GM20000 (cell line): Measurements from ENCODE around the gene RBM20.

Experiments used
- DNase-seq: peaks from one replicate; pipeline ENCODE4 v3.0.0; 2012; ENCODE audit warnings: low spot score
- TF ChIP-seq, protein P1 (sequence below): IDR thresholded peaks from 2 replicates; pipeline ENCODE4 v1.5.1; 2012; ENCODE audit warnings: mild to moderate bottlenecking, control low read depth; ENCODE audit errors: extremely low read depth, missing control alignments

RBM20 gene

DNA sequence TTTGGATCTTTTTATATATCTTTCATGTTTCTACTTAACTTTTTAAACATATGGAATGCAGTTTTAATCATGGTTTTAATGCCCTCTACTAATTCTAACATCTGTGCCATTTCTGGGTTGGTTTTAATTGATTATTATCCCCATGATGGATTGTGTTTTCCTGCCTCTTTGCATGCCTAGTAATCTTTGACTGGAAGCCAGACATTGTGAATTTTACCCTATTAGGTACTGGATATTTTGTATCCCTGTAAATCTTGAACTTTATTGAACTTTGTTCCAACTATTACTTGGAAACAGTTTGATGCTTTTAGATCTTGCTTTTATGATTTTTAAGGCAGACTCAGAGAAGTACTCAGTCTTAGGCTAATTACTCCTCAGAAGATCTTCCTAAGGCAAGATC, 16.0 kb upstream of the RBM20 start:
- no peak for DNase-seq
- TF ChIP-seq, protein P1, sequence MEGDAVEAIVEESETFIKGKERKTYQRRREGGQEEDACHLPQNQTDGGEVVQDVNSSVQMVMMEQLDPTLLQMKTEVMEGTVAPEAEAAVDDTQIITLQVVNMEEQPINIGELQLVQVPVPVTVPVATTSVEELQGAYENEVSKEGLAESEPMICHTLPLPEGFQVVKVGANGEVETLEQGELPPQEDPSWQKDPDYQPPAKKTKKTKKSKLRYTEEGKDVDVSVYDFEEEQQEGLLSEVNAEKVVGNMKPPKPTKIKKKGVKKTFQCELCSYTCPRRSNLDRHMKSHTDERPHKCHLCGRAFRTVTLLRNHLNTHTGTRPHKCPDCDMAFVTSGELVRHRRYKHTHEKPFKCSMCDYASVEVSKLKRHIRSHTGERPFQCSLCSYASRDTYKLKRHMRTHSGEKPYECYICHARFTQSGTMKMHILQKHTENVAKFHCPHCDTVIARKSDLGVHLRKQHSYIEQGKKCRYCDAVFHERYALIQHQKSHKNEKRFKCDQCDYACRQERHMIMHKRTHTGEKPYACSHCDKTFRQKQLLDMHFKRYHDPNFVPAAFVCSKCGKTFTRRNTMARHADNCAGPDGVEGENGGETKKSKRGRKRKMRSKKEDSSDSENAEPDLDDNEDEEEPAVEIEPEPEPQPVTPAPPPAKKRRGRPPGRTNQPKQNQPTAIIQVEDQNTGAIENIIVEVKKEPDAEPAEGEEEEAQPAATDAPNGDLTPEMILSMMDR = no peak

DNA sequence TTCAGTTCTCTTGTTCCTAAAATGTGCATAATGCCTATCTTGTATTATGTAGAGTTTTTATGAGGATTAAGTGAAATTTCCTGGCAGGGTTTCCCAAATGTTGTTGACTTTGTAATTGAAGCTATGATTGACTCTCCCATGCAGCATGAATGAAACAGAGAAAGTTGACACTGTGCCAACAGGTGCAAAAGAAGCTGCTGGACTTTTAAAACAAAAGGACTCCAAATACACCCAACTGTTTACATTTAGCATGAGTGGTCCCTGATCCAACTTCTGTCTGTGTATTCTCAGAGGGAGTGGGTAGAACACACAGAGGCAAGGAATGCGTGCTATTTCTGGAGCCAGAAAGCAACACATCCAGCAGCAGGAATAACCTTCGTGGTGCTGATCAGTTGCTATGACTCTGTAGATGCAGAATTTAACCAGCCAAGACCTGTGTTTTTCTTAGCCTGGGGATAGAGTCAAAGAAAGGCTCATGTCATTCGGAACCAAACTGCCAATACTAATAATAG, 14.4 kb upstream of the RBM20 start:
- DNase-seq = no peak
- TF ChIP-seq, protein P1 = no peak

DNA sequence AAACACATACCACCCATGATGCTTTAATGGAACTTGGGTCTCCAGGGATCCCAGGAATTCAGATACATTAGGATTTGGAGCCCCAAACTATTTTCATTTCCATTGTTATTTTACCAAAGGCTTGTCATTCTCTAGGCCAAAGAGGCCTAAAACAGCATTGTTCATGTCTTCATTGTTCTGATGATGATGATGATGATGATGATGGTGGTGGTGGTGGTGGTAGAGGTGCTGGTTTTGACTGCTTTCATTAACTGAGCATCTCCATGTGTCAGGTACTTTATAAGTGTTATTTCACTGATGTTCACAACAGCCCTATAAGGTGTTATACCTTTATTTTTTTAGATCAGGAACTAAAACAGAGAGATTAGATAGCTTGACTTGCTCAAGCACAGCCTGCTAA, 12.2 kb upstream of the RBM20 start:
- DNase-seq = no peak
- TF ChIP-seq, protein P1 = no peak

DNA sequence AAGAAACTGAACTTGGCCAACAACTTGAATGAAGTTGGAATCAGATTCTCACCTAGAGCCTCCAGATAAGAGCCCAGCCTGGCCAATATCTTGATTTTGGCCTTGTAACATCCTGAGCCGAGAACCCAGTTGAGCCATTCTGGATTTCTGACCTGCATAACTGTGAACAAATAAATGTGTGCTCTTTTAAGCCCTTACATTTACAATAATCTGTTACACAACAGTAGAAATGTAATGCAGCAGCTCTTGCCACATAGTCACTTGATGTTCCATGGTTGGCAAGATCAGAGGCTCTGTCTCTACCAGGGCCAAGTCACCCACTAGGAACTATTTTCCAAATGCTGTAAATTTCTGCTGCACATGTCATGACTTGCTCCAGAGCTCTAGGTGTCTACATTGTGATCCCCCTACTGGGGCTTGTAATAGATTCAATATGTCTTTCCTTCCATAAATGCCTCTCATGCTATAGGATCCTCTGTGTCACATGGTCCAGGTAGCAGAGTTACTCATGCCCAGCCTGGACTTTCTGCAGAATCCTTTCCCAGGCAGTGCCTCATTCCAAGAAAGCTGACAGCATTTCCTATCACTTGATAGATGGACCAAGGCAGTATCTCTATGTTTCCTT, 11.4 kb upstream of the RBM20 start:
- TF ChIP-seq, protein P1 = no peak
- no peak for DNase-seq

DNA sequence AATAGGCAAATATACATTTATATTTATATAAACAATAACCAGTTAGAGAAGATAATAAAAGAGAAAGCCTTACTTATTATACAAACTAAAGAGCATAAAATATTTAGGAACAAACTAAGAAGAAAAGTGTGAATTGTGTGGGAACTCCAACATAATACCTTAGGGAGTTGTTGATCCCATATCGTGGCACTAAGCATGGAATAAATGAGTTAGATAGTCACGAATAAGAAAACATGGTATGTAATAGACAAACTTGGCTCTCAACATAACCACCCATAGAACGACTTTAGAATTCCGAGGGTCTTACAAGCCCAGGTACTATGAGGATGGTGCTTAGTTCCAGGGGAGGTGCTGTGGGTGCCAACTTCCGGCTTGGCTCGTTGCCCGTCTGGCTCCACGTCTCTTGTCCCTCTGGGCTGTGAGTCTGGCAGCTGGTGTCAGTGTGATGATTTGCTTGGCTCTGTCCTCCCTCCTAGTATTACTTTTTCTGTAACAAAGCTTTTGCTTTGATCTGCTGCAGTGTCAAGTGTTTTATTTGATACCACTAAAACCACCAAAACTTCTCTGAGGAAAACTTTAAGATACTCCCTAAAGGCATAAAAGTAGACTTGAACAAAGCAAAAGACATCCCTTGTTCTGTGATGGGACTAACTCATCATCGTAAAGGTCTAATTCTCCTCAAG, 9.5 kb upstream of the RBM20 start:
- TF ChIP-seq, protein P1 = no peak
- DNase-seq = no peak

DNA sequence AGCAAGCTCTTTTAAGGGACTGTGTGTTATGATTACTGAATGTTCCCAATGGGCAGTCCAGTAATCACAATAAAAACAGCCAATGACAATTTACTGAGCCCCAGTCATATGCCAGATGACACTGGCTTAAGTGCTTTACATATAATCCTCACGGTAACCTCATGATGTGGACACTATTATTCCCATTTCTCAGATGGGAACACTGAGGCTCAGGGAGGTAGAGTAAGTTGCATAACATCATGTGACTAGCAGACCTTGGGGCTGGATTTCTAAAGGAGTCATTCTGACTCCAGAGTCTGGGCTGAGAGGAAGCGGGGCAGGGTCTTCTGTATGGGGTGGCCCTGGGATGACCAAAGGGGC, 7.6 kb upstream of the RBM20 start:
- TF ChIP-seq, protein P1 = no peak
- DNase-seq = no peak

DNA sequence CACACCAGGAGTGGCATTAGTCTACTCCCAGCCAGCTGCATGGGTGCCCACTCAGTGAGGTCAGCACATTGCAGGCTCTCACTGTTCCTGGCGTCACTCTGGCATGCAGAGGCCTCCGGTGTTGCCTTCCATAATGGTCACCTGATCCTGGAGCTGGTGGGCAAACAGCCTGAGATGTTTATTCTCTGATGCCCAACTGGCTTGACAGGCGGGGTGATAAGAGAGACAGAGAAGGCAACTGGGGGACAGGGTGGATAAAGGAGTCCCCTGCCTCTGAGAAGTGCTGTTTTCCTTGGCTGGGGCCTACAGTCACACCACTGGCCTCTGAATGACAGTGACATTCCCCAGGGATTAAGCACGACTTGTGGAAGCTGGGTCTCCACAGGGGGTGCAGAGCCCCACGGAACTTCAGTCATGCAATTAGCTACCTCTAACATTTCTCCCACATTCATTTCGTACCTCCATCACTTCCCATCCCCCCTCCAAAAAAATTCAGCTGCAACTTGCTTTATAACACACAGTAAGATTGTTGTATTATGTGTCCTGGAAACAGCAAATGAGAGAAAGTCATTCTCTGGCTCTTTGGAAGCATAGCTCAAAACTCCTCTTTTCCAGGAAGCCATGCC, 7.1 kb upstream of the RBM20 start:
- DNase-seq = no peak

More for the DNA sequence above, 7.1 kb upstream of the RBM20 start:
- TF ChIP-seq, protein P1 = no peak
